ENCODE results near the gene AICDA. TPM values are rescaled to one million over a fixed set of nuclear protein-coding genes. Genes with fewer than 3 reads are reported as not detected.
"Not testable (repeated sequence)": the region's sequence is repeated elsewhere in the genome, so short reads cannot be mapped to it uniquely, and the experiment has no call there.

AICDA gene
- total RNA-seq, 4 donors from 2014 or later: 0.63 TPM; not detected in 3

GRCh38 chr12:8566525-8566924 is 46.1 kb downstream of the AICDA start:
- no peak for ATAC-seq (ENCODE audit: low FRiP score)
- no peak for TF ChIP-seq CTCF (IDR thresholded peaks at IDR 0.05)
- no peak for DNase-seq (ENCODE audit: low spot score)

DNA sequence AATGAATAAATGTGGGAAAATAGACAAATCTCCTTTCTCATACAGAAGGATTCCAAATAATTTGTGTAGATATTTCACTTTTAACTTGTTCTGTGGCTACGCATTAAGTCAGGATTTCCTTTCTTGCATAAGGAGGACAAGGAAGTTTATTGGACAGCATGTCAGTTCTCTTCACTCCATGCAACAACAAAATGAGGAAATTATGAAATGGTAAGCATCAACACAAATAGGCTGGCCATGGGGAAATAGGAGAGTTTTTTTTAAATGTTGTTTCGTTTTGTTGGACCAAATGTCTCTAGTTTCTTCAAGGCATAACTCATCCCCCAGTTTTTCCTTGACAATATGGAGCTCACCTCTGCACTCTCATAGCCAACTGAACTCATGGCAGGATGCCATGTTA is 46.6 kb downstream of the AICDA start:
- not testable (repeated sequence) for ATAC-seq (ENCODE audit: low FRiP score)

DNA sequence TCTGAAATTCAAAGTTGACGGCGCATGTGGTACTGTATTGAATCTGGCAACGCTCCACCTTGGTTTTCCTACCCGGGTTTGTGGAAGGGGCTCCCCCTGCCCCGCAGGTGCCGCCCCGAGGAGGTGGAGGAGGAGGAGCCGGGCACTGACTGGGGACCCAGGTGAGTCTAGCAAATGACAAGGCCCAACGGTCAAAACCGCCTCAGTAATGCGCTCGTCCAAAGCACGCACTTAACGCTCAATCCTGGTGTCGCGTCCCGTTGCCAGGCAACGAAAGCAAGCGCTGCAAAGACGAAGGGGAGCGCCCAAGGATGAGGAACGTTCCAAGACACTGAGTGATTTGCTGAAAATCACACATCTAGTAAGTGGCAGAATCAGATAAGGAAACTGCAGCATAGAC is 48.0 kb downstream of the AICDA start:
- no peak for TF ChIP-seq CTCF (IDR thresholded peaks at IDR 0.05)
- DNase-seq (ENCODE audit: low spot score) (no peak), ATAC-seq (ENCODE audit: low FRiP score) (no peak)

More for the DNA sequence above, 46.6 kb downstream of the AICDA start:
- not testable (repeated sequence) for DNase-seq (ENCODE audit: low spot score)

DNA sequence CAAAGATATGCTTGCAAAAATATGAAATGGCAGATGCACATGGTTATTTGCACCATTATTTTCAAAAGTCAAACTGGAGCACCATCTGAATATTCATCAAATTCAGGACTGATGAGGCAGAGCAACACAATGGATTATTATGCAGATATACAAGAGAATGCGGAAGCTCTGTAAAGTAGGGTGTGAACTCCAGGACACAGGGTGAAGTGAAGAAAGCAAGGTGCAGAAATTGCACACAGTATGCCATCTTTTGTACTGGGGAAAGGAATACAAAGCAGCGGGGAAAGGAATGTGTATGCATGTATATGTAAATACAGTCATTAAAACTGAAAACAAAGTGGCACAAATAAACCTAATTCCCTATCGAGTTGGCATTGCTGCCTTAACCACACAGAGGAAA is 49.3 kb downstream of the AICDA start:
- DNase-seq (ENCODE audit: low spot score): no peak
- TF ChIP-seq CTCF (IDR thresholded peaks at IDR 0.05): no peak

DNA sequence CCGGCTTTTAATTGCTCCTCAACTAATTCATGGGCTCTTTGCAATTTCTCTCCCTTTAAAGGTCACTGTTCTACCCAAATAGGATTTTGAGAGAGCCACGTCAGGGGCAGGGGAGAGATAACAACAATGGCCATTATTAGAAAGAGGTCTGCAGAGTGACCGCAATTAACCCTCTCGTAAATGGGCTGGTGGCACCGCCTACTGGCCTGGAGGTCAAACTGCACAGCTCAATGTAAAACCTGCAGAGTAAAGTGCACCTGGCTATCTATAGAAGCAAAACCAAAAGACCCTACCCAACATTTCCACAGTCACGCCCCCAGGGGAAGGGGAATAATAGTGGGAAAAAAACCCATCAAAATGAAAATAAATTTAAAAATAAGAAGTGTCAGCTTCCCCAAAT is 50.3 kb downstream of the AICDA start:
- no peak for ATAC-seq (ENCODE audit: low FRiP score)
- TF ChIP-seq CTCF (IDR thresholded peaks at IDR 0.05): no peak
- no peak for DNase-seq (ENCODE audit: low spot score)

More for the DNA sequence above, 49.3 kb downstream of the AICDA start:
- ATAC-seq (ENCODE audit: low FRiP score): no peak

- TF ChIP-seq CTCF (IDR thresholded peaks at IDR 0.05): no peak
- DNase-seq (ENCODE audit: low spot score) (no peak), ATAC-seq (ENCODE audit: low FRiP score) (no peak)
These were observed 51.6 kb downstream of the AICDA start for GRCh38 chr12:8561011-8561410.

- no peak for DNase-seq (ENCODE audit: low spot score)
- no peak for TF ChIP-seq CTCF (IDR thresholded peaks at IDR 0.05)
- ATAC-seq (ENCODE audit: low FRiP score): no peak
These were observed 53.0 kb downstream of the AICDA start for GRCh38 chr12:8559676-8560075.
